Activated CD4-positive, alpha-beta T cell treated with anti-CD3 and anti-CD28 coated beads, Interleukin-2, amount 50 U/mL, for 4 hours (primary cell): ENCODE results near the gene TMCC1.
"Not testable (repeated sequence)": the region's sequence is repeated elsewhere in the genome, so short reads cannot be mapped to it uniquely, and the experiment has no call there.

Source experiments
- DNase-seq, 2 experiments: peaks; one replicate each; pipeline ENCODE4 v3.0.0-alpha.2; 2020

Gene TMCC1

GRCh38 chr3:129831942-129832341, 61.6 kb downstream of the TMCC1 start:
- DNase-seq, result not testable (repeated sequence)

- DNase-seq, result no peak
Measured at GRCh38 chr3:129831503-129831902, 62.0 kb downstream of the TMCC1 start.

- peak in 1 of 2 experiments; percentile 2 for DNase-seq
Measured at GRCh38 chr3:129829640-129830039, 63.9 kb downstream of the TMCC1 start.

- peak; percentile 2 to 5 for DNase-seq
Measured at GRCh38 chr3:129827765-129828164, 65.7 kb downstream of the TMCC1 start.

- DNase-seq, result peak; percentile 9 to 15
Measured at GRCh38 chr3:129824926-129825541, 68.5 kb downstream of the TMCC1 start.

- no peak for DNase-seq
Measured at GRCh38 chr3:129822679-129823078, 70.8 kb downstream of the TMCC1 start.

GRCh38 chr3:129822241-129822640, 71.3 kb downstream of the TMCC1 start:
- DNase-seq, result no peak

- no peak for DNase-seq
Measured at GRCh38 chr3:129820587-129820986, 72.9 kb downstream of the TMCC1 start.

- DNase-seq, result no peak
Measured at GRCh38 chr3:129812589-129812988, 80.9 kb downstream of the TMCC1 start.

GRCh38 chr3:129809297-129809696, 84.2 kb downstream of the TMCC1 start:
- no peak for DNase-seq

- no peak for DNase-seq
Measured at GRCh38 chr3:129796146-129796545, 97.4 kb downstream of the TMCC1 start.

GRCh38 chr3:129795186-129796010, 98.1 kb downstream of the TMCC1 start:
- DNase-seq, result no peak

GRCh38 chr3:129794311-129795185, 99.0 kb downstream of the TMCC1 start:
- no peak for DNase-seq

- DNase-seq, result no peak
Measured at GRCh38 chr3:129793942-129794310, 99.6 kb downstream of the TMCC1 start.

GRCh38 chr3:129793319-129793718, 100.2 kb downstream of the TMCC1 start:
- DNase-seq, result no peak

- no peak for DNase-seq
Measured at GRCh38 chr3:129783470-129783869, 110.0 kb downstream of the TMCC1 start.

- DNase-seq, result no peak
Measured at GRCh38 chr3:129778871-129779270, 114.6 kb downstream of the TMCC1 start.

GRCh38 chr3:129777806-129778205, 115.7 kb downstream of the TMCC1 start:
- no peak for DNase-seq

- DNase-seq, result no peak
Measured at GRCh38 chr3:129775870-129776269, 117.6 kb downstream of the TMCC1 start.

GRCh38 chr3:129773691-129774663, 119.5 kb downstream of the TMCC1 start:
- no peak for DNase-seq

GRCh38 chr3:129770604-129771003, 122.9 kb downstream of the TMCC1 start:
- no peak for DNase-seq

- DNase-seq, result no peak
Measured at GRCh38 chr3:129769616-129770015, 123.9 kb downstream of the TMCC1 start.
